HL-60/S4 treated with phorbol 12-myristate 13-acetate at 8.2 ng/mL for 4 days and 3 days (cell line): Measurements from ENCODE around the gene HLA-DMB.

Experiments
- in situ Hi-C: fragments of 300-500 bp; cut with MboI; formaldehyde crosslinking; loops from 2 replicates; pipeline ENCODE4 v1.15.0; 2022; ENCODE audit warnings: low sequenced_read_pairs

Gene HLA-DMB

DNA sequence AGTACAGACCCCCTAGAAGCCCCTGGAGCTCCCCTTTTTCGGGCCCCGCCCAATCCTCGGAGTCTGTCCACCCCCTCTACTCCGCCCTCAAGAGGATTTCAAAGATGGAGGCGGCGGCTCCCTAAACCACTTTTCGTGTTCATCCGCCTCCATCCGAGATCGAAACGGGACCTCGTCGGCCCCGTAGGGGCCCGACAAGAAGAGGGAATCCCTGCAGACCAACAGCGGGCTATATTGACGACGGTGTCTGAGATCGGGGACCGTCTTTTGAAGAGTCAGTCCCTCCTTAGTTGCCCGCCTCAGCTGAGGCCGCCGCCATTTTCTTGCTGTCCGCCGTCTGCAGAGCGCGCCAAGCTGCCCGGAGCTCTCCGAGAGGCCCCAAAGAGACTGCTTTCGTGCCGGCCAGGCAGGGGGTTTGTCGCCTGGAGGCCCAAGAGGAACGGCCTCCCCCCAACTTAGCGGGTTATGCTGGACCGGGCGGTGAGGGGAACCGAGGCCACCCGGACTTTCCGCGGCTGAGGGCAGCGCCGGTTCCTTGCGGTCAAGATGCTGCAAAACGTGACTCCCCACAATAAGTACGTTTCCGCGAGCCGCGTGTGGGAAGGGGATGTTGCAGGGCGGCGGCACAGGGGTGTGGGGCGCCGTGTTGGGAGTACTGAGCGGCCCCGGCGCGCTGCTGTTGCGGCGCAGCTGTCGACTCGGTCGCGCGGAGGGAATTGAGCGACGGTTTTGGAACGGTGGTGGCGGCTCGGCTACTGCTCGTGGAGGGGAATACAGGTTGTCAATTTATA lies 31.7 kb upstream of the HLA-DMB start:
- in situ Hi-C loops: no loop called here

DNA sequence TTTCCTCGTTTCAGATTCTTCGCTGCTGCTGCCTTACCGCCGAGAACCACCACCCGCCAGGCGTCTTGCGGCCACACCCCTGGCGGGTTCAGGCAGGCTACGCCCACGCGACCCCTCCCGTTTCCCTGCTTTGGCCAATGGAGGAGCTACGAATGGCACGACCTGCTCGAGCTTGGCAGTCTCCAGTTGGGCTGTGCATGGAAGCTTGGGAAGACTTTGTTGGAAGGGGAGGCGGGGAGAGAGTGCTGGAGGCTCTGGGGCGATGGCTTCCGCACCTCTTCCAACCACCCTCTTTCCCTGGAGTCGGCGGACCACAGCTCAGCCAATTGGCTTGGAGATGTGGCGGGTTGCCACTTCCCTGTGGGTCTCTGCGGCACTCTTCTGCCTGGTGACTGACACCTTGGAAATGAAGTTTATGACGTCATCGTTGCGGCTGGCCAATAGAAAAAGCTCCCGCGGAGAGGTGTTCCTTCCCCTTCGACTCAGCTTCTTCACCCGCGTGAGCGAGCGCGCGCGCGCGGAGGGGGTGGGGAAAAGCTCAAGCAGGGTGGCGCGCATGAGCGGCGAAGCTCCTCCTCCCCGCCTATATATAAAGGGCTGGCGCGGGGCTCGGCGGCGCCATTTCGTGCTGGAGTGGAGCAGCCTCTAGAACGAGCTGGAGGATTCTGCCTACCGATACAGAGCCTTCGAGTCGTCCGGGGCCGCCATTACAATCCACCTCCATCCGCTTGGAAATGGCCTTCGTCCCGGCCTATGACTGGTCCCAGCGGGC lies 30.9 kb upstream of the HLA-DMB start:
- in situ Hi-C loops: no loop called here

DNA sequence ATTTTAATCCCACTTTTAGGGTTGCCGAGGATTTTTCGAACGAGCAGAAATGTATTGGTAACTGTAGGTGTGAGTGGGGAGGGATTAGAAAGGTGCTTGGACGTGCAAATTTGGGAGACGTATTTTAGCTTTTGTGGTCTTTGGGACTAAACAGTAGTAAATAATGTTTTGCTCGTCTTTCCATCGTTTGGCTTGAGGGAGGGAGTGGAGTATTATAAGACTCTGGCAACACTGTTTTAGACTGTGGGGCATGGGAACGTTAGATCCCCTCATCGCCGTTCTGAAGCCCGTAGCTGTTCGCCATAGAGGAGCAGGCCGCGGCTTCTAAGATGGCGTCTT lies 30.4 kb upstream of the HLA-DMB start:
- in situ Hi-C loops: no loop called here

DNA sequence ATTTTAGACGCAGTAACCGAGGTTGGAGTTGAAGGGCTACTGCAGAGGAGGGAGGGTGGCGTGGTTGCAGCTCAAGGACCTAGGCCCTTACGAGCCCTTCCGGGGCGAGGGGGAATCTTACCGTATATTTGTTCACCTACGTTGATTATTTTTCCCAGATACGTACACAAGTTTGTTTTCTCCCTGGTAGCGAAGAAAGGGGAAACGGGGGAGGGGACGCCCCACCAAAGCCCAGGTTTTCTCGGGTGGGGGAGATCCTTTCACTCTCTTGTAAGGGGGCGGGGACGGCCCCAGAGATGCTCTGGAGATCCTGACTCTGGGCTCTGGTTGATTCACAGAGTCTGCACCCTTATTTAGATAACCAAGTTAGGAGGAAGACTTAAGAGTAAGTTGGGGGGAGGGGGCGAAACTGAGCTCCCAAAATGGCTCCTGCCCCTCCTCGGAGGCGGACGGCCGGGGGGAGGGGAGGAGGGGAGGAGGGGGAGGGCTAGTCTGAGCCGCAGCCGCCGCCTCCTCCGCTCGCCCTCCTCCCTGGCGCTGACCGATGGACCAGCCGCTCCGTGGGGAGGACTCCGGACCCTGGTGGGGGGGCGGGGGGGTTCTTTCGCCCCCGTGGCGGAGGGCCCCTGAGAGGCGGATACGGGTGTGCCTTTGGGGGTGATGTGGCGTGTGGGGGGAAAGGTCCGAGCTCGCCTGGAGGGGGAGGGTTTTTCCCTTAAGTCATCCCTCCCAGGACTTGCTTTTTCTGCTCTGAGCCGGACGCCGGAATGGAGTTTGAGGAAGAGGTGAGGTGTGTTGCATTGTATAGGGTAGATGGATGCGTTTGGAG lies 29.8 kb upstream of the HLA-DMB start:
- in situ Hi-C loops: no loop called here

DNA sequence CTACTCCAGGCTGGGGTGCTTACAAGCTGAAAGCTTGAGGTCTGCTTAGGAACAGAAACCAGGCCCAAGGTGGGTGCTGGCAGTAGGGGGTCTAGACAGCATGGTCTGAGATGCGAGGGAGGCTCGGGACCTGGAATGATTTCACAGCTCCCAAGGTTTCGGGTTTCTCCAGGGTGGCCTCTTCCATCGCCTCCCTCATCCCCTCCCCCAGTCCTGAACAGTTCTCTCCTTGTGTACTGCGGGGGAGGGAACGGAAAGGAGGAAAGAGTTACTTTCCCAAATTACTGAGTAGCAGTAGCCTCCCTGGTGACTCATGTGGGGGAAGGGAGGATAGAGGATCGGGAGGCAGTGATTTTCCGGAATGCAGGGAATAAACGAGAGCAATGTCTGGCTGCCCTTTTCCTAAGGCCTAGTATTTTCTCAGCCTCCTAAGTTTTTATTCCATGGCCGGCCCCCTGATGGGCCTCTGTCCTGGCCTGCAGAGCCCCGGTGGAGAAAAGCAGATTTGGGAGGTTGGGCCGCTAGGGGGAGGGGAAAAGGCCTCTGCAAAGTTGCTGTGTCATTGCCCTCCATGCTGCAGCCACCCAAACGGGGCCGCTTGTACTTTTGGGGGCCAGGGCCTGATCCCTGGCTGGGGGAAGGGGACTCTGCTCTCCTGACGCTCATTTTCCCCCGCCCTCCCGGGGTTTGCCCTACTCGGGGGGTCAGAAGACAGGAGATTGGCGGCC lies 29.0 kb upstream of the HLA-DMB start:
- in situ Hi-C loops: no loop called here

GRCh38 chr6:32968867-32969684 lies 28.2 kb upstream of the HLA-DMB start:
- in situ Hi-C loops: no loop called here

- in situ Hi-C loops: no loop called here
These were observed 27.5 kb upstream of the HLA-DMB start, which contains the start of gene BRD2 for GRCh38 chr6:32968093-32968866. Gene BRD2 (plus strand): TSS chr6:32968594. CDS start chr6:32972899, 4,305 bp downstream.

- in situ Hi-C loops: no loop called here
These were observed 26.6 kb upstream of the HLA-DMB start for GRCh38 chr6:32967151-32968091.

GRCh38 chr6:32964776-32965175 lies 23.9 kb upstream of the HLA-DMB start:
- in situ Hi-C loops: no loop called here

DNA sequence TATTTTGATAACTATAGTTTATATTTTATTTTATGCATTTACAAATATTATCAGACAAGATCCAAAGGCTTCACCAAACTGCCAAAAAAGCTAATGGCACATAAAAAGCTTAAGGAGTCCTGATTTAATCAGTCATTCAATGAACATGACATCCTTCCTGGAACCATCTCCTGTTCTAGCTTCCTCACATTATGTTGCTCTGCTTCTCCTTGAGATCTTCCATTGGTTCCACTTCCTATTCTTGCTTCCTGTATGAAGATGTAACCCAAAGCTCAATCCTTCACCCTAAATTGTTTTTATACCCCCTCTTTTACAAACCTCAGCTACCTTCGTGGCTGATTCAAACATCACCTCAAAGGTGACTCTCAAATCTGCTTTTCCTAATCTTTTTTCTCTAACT lies 23.0 kb upstream of the HLA-DMB start:
- in situ Hi-C loops: no loop called here

DNA sequence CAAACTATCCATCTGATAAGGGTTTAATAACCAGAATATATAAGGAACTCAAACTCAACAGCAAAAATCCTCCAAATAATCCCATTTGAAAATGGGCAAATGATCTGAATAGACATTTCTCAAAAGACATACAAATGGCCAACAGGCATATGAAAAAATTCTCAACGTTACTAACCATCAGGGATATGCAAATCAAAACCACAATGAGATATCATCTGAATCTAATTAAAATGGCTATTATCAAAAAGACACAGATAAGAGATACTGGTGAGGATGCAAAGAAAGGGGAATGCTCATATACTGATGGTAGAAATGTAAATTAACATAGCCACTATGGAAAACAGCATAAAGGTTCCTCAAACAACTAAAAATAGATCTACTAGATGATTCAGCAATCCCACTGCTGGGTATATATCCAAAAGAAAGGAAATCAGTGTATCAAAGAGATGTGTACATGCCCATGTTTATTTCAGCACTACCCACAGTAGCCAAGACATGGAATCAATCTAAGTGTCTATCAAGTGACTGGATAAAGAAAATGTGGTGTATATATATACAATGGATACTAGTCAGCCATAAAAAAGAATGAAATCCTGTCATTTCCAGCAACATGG lies 21.5 kb upstream of the HLA-DMB start:
- in situ Hi-C loops: no loop called here

DNA sequence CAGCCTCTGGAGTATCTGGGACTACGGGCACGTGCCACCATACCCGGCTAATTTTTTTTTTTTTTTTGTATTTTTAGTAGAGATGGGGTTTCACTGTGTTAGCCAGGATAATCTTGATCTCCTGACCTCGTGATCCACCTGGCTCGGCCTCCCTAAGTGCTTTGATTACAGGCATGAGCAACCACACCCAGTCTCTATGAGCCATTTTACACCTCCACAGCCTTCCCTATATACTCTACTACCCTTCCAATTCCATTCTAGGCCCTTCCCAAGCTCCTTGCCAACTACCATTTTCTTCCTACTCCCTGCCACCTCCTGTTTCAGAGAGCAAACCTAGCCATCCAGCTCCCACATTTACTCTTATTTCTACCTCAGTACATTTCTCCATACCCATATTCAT lies 19.7 kb upstream of the HLA-DMB start:
- in situ Hi-C loops: no loop called here

DNA sequence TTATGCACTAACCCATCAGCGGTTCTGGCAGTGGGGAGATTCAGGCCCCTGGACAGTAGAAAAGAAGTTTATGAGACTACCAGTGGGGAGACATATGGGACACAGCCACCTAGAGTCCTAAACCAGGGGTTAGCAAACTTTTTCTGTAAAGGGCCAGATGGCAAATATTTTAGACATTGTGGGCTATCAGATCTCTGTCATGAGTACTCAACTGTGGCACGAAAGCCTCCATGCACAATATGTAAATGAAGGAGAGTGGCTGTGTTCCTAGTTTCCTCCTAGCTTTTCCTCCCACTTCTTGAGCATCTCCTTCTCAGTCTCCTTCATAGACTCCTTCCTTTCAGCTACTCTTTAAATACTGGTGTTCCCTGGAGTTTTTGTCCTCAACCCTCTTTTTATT lies 15.3 kb upstream of the HLA-DMB start:
- in situ Hi-C loops: no loop called here

DNA sequence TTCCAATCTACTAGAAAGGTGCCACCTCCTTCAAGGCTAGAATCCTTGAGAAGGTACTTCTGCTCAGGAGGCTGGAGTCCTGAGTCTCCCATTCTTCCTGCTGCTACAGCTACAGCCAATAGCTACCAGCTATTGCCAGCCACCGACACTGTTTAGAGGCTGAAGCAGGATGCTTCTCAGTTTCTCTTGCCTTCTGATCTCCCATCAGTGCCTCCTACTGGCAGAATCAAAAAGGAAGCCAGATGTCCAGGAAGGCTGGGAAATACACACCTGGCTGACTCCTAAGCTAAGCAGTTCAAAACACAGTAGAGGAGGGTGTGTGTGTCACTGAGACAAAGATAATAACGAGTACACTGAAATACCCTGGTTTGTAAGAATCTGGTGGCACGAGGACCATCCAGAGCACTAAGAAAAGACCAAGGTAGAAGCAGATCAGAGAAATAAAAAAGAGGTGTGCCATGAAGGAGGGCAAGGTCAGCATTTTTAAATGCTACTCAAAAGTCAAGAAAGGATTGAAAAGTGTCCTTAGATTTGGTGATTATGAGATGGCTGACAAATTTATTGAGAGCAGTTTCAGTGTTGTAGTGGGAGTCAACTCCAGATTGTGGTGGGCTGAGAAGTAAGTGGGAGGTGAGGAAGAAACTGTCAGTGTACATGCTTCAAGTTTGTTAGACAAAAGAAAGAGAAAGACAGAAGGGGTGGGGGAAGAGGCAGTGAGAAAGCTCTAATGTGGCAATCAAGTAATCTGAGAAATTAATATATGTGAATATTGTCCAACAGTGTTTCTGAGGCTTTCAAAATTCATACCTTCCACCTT lies 14.4 kb upstream of the HLA-DMB start:
- in situ Hi-C loops: no loop called here

DNA sequence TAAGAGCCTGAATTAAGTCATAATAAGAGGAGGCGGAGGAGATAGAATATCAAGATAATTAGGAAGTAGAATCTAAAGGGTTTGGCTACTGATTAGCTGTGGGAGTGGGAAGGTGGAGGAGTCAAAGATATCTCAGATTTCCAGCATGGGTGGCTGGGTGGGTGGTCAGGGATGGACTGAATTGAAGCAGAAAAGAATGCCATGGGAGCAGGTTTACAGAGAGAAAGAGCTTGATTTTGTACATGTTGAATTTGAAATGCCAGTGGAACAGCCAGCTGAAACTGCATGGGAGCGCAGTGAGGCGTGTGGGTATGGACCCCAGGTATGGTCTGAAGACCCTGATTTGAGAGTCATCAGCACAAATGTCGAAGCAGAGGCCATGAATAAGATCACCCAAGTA lies 13.4 kb upstream of the HLA-DMB start:
- in situ Hi-C loops: no loop called here

DNA sequence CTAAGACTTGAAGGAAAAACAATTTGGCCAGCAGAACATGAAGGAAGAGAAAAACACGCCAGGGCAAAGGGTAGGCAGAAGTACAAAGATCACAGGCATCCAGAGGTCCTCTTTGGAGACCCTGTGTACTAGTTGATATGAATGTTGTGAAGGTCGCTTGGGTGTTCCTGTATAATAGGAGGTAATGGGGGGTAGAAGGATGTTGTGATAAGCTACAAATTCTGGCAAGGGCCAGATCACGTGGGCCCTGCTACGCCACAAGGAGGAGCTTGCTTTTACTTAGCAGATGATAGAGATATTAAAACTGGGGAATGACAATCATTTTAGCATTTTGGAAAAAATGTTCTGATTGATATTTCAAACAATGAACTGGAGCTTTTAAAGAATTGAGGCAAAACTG lies 12.9 kb upstream of the HLA-DMB start:
- in situ Hi-C loops: no loop called here
